NOMO-1 treated with dmso at 0.1 percent for 144 hours (cell line): Measurements from ENCODE around the gene LLGL2.

Experiments used
- DNase-seq: peaks from one replicate; lab custom pipeline; 2025; ENCODE audit not compliant: unreplicated experiment; lab: John Stamatoyannopoulos, UW

The LLGL2 gene

GRCh38 chr17:75549246-75550138 is 24.0 kb downstream of the LLGL2 start:
- DNase-seq = no peak

- no peak for DNase-seq
Observed at GRCh38 chr17:75550139-75550465, 24.6 kb downstream of the LLGL2 start.

- no peak for DNase-seq
Observed at GRCh38 chr17:75551266-75551665, 25.8 kb downstream of the LLGL2 start.

- no peak for DNase-seq
Observed at GRCh38 chr17:75552425-75553294, 27.2 kb downstream of the LLGL2 start.

GRCh38 chr17:75553295-75554110 is 28.0 kb downstream of the LLGL2 start:
- DNase-seq = no peak

GRCh38 chr17:75555679-75556153 is 30.2 kb downstream of the LLGL2 start:
- no peak for DNase-seq

GRCh38 chr17:75557075-75557851 is 31.8 kb downstream of the LLGL2 start:
- no peak for DNase-seq

- DNase-seq = no peak
Observed at GRCh38 chr17:75557852-75558665, 32.6 kb downstream of the LLGL2 start.

- no peak for DNase-seq
Observed at GRCh38 chr17:75558666-75559530, 33.4 kb downstream of the LLGL2 start.

GRCh38 chr17:75559958-75560533 is 34.5 kb downstream of the LLGL2 start:
- no peak for DNase-seq

- DNase-seq = no peak
Observed at GRCh38 chr17:75561927-75562603, 36.6 kb downstream of the LLGL2 start.

- DNase-seq = no peak
Observed at GRCh38 chr17:75563063-75563758, 37.7 kb downstream of the LLGL2 start.

GRCh38 chr17:75564195-75564594 is 38.7 kb downstream of the LLGL2 start:
- DNase-seq = no peak

GRCh38 chr17:75565066-75565465 is 39.6 kb downstream of the LLGL2 start:
- DNase-seq = no peak

- DNase-seq = no peak
Observed at GRCh38 chr17:75565618-75566017, 40.1 kb downstream of the LLGL2 start.

- DNase-seq = no peak
Observed at GRCh38 chr17:75566416-75566815, 40.9 kb downstream of the LLGL2 start.

GRCh38 chr17:75566834-75567233 is 41.3 kb downstream of the LLGL2 start:
- peak; percentile 24 for DNase-seq
